Right renal pelvis (tissue), 4 donors: Measurements from ENCODE around the gene ZNF66. TPM values are rescaled to one million over a fixed set of nuclear protein-coding genes. Genes with fewer than 3 reads are reported as not detected.
A peak's percentile ranks its signal among the peaks of the same experiment; 100 is the strongest.
"Not testable (repeated sequence)": the region's sequence is repeated elsewhere in the genome, so short reads cannot be mapped to it uniquely, and the experiment has no call there.

Experiments
- DNase-seq, 4 donors: peaks; one replicate each; pipeline ENCODE4 v3.0.0-alpha.2; 2013; ENCODE audit warnings: low read depth in 4 of 4, low spot score in 3 of 4, missing footprints in 1 of 4
- polyA plus RNA-seq, 4 donors: library from polyadenylated mRNA; unstranded; fragments of 120-200 nt; gene quantifications; one replicate each; pipeline ENCODE4 v1.2.1, GENCODE V29; 2013; ENCODE audit not compliant: insufficient read length in 4 of 4

Gene ZNF66
- polyA plus RNA-seq: 1 to 10 TPM; 4.8 to 7.7 (median 5.3) TPM

- DNase-seq: peak; percentile 84 to 98 (median 94)
Observed at GRCh38 chr19:20776083-20777076, at the start of gene ZNF66. Gene ZNF66, plus strand, starts transcription at chr19:20776304. Its CDS starts 144 bp downstream, at chr19:20776448.

GRCh38 chr19:20750169-20750568 lies 25.9 kb upstream of the ZNF66 start:
- DNase-seq: peak in 3 of 4 donors; percentile 1 to 16 (median 7)

- not testable (repeated sequence) for DNase-seq
Observed at GRCh38 chr19:20752291-20752690, 23.8 kb upstream of the ZNF66 start.

- not testable (repeated sequence) for DNase-seq
Observed at GRCh38 chr19:20769225-20769736, 6.8 kb upstream of the ZNF66 start.

GRCh38 chr19:20787786-20788185 lies 11.7 kb downstream of the ZNF66 start:
- no peak for DNase-seq

GRCh38 chr19:20791806-20792205 lies 15.7 kb downstream of the ZNF66 start:
- DNase-seq: no peak

- DNase-seq: not testable (repeated sequence)
Observed at GRCh38 chr19:20806311-20807262, 30.5 kb downstream of the ZNF66 start.

- DNase-seq: no peak
Observed at GRCh38 chr19:20840371-20840770, 64.3 kb downstream of the ZNF66 start.

Other genes with a start within 250 kb of the ZNF66 start
- gene ZNF737, start 210.5 kb upstream of the ZNF66 start, polyA plus RNA-seq: 10 to 100 TPM; 25.5 to 40.4 (median 37.1) TPM
- 10 to 100 TPM; 23.8 to 32.3 (median 29.3) TPM for gene ZNF626, start 114.7 kb upstream of the ZNF66 start, polyA plus RNA-seq
- 10 to 100 TPM; 16.6 to 23.0 (median 19.8) TPM for gene ZNF85, start 146.9 kb downstream of the ZNF66 start, polyA plus RNA-seq
- gene ZNF430, start 244.4 kb downstream of the ZNF66 start, polyA plus RNA-seq: 10 to 100 TPM in 3 of 4 donors, 1 to 10 TPM in 1; 9.8 to 13.7 (median 13.5) TPM